NT2/D1 (cell line): ENCODE results near the gene AGPAT3.
A peak's percentile ranks its signal among the peaks of the same experiment; 100 is the strongest.

Experiments used
- DNase-seq: peaks from one replicate; pipeline ENCODE4 v3.0.0-alpha.2; 2011; ENCODE audit warnings: low read depth, low spot score
- H3K27me3 ChIP-seq: 2 replicates; pipeline ENCODE4 v1.6.0; 2011; ENCODE audit warnings: mild to moderate bottlenecking; ENCODE audit not compliant: insufficient read length, insufficient read depth
- H3K36me3 ChIP-seq: 2 replicates; pipeline ENCODE4 v1.6.1; 2011; ENCODE audit warnings: mild to moderate bottlenecking, low read length, mixed read lengths; ENCODE audit not compliant: insufficient read depth, insufficient read length
- H3K4me1 ChIP-seq: 2 replicates; pipeline ENCODE4 v1.5.1; 2011; ENCODE audit not compliant: insufficient read depth, insufficient read length
- H3K4me3 ChIP-seq: 2 replicates; pipeline ENCODE4 v1.5.1; 2011; ENCODE audit warnings: low read depth; ENCODE audit not compliant: insufficient read length
- H3K9ac ChIP-seq: 2 replicates; pipeline ENCODE4 v1.6.0; 2011; ENCODE audit warnings: low read depth; ENCODE audit not compliant: insufficient read length
- H3K9me3 ChIP-seq: 2 replicates; pipeline ENCODE4 v1.5.1; 2011; ENCODE audit warnings: mild to moderate bottlenecking, low read length; ENCODE audit not compliant: insufficient read depth
- SUZ12 ChIP-seq: IDR thresholded peaks from 2 replicates; pipeline ENCODE4 v1.6.1; 2011; ENCODE audit not compliant: insufficient read length, insufficient read depth; ENCODE audit errors: extremely low read depth
- YY1 ChIP-seq: IDR thresholded peaks from 2 replicates; pipeline ENCODE4 v1.6.1; 2011; ENCODE audit not compliant: insufficient read length, insufficient read depth
- ZNF274 ChIP-seq: IDR thresholded peaks from 2 replicates; pipeline ENCODE4 v1.6.1; 2011; ENCODE audit warnings: mild to moderate bottlenecking, low read depth, low read length

AGPAT3 gene

GRCh38 chr21:43954896-43955295 lies 89.9 kb downstream of the AGPAT3 start:
- no peaks in the 10 kb centered on the region for H3K36me3 ChIP-seq
- H3K4me3 ChIP-seq: no peak overlapping the region
- H3K9me3 ChIP-seq: peaks cover 2% of the 10 kb centered on the region; the same call in 1 of the 2 replicates
- no peak for DNase-seq
- no peak for TF ChIP-seq ZNF274
- no peak for TF ChIP-seq YY1
- TF ChIP-seq SUZ12: no peak
- no peaks in the 10 kb centered on the region for H3K27me3 ChIP-seq
- peaks cover 12% of the 10 kb centered on the region for H3K4me1 ChIP-seq
- H3K9ac ChIP-seq: no peak overlapping the region

DNA sequence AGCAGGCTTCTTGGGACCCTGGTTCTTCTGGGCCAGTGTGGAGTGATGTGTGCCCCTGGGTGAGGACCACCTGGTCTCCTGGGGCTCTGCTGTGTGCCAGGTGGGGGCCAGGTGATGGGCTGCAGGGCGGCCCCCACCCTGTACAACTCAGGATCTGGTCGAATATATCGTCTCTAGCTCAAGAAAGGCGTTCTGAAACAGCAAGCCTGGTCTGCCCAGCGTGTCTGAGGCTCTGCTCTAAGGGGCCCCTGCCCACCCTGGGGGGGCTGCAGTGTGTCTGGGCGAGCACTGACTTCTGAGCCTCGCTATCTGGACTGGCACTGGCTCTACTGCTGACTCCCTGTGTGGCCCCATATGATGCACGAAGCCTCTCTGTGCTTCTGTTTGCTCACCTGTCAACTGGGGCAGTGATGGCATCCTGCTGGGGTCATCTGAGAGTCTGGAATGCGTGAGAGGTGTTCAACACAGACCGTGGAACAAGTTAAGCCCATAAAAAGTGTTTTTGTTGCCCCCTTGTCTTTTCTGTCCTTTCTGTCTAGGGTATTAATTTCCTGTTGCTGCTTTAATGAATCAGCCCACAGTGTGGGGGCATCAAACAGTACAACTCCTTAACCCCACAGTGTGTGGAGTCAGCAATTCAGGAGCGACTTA lies 91.1 kb downstream of the AGPAT3 start:
- no peaks in the 10 kb centered on the region for H3K27me3 ChIP-seq
- H3K4me3 ChIP-seq: no peak overlapping the region
- no peak for TF ChIP-seq YY1
- no peak for TF ChIP-seq ZNF274
- no peak for TF ChIP-seq SUZ12
- H3K9ac ChIP-seq: no peak overlapping the region
- no peaks in the 10 kb centered on the region for H3K36me3 ChIP-seq
- no peak for DNase-seq
- H3K4me1 ChIP-seq: peaks cover 12% of the 10 kb centered on the region
- no peaks in the 10 kb centered on the region for H3K9me3 ChIP-seq

GRCh38 chr21:43956670-43957035 lies 91.6 kb downstream of the AGPAT3 start:
- H3K36me3 ChIP-seq: no peaks in the 10 kb centered on the region
- no peaks in the 10 kb centered on the region for H3K9me3 ChIP-seq
- TF ChIP-seq YY1: no peak
- no peak for TF ChIP-seq ZNF274
- no peak for TF ChIP-seq SUZ12
- no peak for DNase-seq
- H3K27me3 ChIP-seq: no peaks in the 10 kb centered on the region
- no peak overlapping the region for H3K4me3 ChIP-seq
- peaks cover 12% of the 10 kb centered on the region for H3K4me1 ChIP-seq
- H3K9ac ChIP-seq: no peak overlapping the region

DNA sequence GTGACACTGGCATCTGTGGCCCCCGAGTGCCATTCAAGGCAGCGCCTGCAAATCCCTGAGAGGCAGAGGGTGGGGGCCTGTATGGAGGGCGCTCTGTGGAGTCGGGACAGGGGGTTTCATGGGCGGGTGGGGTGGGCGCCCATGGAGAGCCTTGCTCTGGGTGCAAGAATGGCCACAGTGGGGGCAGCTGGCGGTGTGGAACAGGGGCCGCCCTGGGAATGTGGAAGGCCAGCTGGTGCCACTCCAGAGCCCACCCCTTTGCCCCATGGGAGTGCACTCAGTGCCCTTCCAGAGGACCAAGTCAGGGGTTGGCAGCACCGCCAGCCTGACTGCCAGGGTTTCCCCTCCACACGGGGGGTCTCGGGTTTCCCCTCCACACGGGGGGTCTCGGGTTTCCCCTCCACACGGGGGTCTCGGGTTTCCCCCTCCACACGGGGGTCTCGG lies 92.1 kb downstream of the AGPAT3 start:
- DNase-seq: no peak
- Histone ChIP-seq H3K27me3 (no peaks in the 10 kb centered on the region), H3K36me3 (no peaks in the 10 kb centered on the region), H3K4me1 (peaks cover 12% of the 10 kb centered on the region), H3K9me3 (no peaks in the 10 kb centered on the region), H3K4me3 (no peak overlapping the region), H3K9ac (no peak overlapping the region)
- no peak for TF ChIP-seq SUZ12

- no peaks in the 10 kb centered on the region for H3K27me3 ChIP-seq
- no peak for DNase-seq
- H3K9ac ChIP-seq: peak overlapping the region; percentile 8
- H3K4me3 ChIP-seq: no peak overlapping the region
- no peaks in the 10 kb centered on the region for H3K36me3 ChIP-seq
- TF ChIP-seq YY1 (no peak), ZNF274 (no peak), SUZ12 (no peak)
- H3K9me3 ChIP-seq: no peaks in the 10 kb centered on the region
- peaks cover 12% of the 10 kb centered on the region for H3K4me1 ChIP-seq
Measured at GRCh38 chr21:43957611-43958362, 92.8 kb downstream of the AGPAT3 start.

- H3K27me3 ChIP-seq: no peaks in the 10 kb centered on the region
- no peak overlapping the region for H3K4me3 ChIP-seq
- H3K4me1 ChIP-seq: peaks cover 12% of the 10 kb centered on the region
- no peaks in the 10 kb centered on the region for H3K36me3 ChIP-seq
- no peak for DNase-seq
- no peak for TF ChIP-seq YY1
- TF ChIP-seq SUZ12: no peak
- no peak for TF ChIP-seq ZNF274
- H3K9ac ChIP-seq: peak overlapping the region; percentile 8
- no peaks in the 10 kb centered on the region; the same call in 1 of the 2 replicates for H3K9me3 ChIP-seq
Measured at GRCh38 chr21:43958364-43959158, 93.5 kb downstream of the AGPAT3 start.
